Peyer's patch (tissue), 4 donors: ENCODE results near the gene ATG7.

ENCODE experiments used
- POLR2A ChIP-seq, 2 donors: fragments of 450-650 bp; IDR thresholded peaks; one replicate each; pipeline ENCODE4 v1.5.1; 2017; ENCODE audit warnings: antibody characterized with exemption in 2 of 2, mild to moderate bottlenecking in 2 of 2, moderate library complexity in 2 of 2
- TF ChIP-seq, protein P1 (sequence below), 6 experiments: fragments of 450-650 bp in 4 of 6; fragments of 200-600 bp in 2 of 6; sonication (generic) in 1 of 6; IDR thresholded peaks; one replicate each; pipeline ENCODE4 v1.5.1; 2017 to 2019; ENCODE audit warnings: antibody characterized with exemption in 6 of 6, mild to moderate bottlenecking in 3 of 6, moderate library complexity in 1 of 6

- TF ChIP-seq, protein P1, sequence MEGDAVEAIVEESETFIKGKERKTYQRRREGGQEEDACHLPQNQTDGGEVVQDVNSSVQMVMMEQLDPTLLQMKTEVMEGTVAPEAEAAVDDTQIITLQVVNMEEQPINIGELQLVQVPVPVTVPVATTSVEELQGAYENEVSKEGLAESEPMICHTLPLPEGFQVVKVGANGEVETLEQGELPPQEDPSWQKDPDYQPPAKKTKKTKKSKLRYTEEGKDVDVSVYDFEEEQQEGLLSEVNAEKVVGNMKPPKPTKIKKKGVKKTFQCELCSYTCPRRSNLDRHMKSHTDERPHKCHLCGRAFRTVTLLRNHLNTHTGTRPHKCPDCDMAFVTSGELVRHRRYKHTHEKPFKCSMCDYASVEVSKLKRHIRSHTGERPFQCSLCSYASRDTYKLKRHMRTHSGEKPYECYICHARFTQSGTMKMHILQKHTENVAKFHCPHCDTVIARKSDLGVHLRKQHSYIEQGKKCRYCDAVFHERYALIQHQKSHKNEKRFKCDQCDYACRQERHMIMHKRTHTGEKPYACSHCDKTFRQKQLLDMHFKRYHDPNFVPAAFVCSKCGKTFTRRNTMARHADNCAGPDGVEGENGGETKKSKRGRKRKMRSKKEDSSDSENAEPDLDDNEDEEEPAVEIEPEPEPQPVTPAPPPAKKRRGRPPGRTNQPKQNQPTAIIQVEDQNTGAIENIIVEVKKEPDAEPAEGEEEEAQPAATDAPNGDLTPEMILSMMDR (IDR thresholded peaks at IDR 0.05) = no peak
- no peak for TF ChIP-seq POLR2A (IDR thresholded peaks at IDR 0.05)
Measured at GRCh38 chr3:11420066-11420465, 147.9 kb downstream of the ATG7 start.
